AG08395 (cell line): ENCODE results near the gene HOXA9.

Experiments
- DNase-seq: peaks from one replicate; pipeline ENCODE4 v3.0.0; 2012; ENCODE audit warnings: mixed read lengths, low spot score

HOXA9 gene

GRCh38 chr7:27187475-27188385, 22.4 kb upstream of the HOXA9 start:
- DNase-seq: no peak

- DNase-seq: no peak
These were observed 21.5 kb upstream of the HOXA9 start for GRCh38 chr7:27186668-27187474.

GRCh38 chr7:27185854-27186667, 20.7 kb upstream of the HOXA9 start:
- no peak for DNase-seq

- DNase-seq: peak; percentile 95
These were observed 19.9 kb upstream of the HOXA9 start, which contains the start of gene HOXA11 for GRCh38 chr7:27185013-27185853. Gene HOXA11, minus strand, starts transcription at chr7:27185232. Its CDS starts 88 bp downstream, at chr7:27185144.

- DNase-seq: no peak
These were observed 19.1 kb upstream of the HOXA9 start for GRCh38 chr7:27184337-27185012.

- no peak for DNase-seq
These were observed 18.5 kb upstream of the HOXA9 start for GRCh38 chr7:27183682-27184336.

GRCh38 chr7:27182861-27183681, 17.7 kb upstream of the HOXA9 start:
- no peak for DNase-seq

GRCh38 chr7:27182285-27182841, 17.0 kb upstream of the HOXA9 start:
- no peak for DNase-seq

GRCh38 chr7:27181795-27182275, 16.5 kb upstream of the HOXA9 start:
- DNase-seq: no peak

- DNase-seq: no peak
These were observed 15.4 kb upstream of the HOXA9 start for GRCh38 chr7:27180431-27181420.

GRCh38 chr7:27179503-27180430, 14.4 kb upstream of the HOXA9 start:
- DNase-seq: peak; percentile 84

- no peak for DNase-seq
These were observed 13.7 kb upstream of the HOXA9 start for GRCh38 chr7:27179030-27179429.

GRCh38 chr7:27178366-27178765, 13.0 kb upstream of the HOXA9 start:
- no peak for DNase-seq

GRCh38 chr7:27177795-27178320, 12.5 kb upstream of the HOXA9 start:
- DNase-seq: no peak

- DNase-seq: no peak
These were observed 11.8 kb upstream of the HOXA9 start for GRCh38 chr7:27176962-27177794.
